GM21723 (cell line): ENCODE measurements around the gene RNGTT.

Experiments used
- ATAC-seq: cut with Tn5 transposase; IDR thresholded peaks from one replicate; pipeline ENCODE4 v1.9.1; 2021; ENCODE audit warnings: mild to moderate bottlenecking, moderate library complexity; ENCODE audit not compliant: unreplicated experiment

The RNGTT gene

DNA sequence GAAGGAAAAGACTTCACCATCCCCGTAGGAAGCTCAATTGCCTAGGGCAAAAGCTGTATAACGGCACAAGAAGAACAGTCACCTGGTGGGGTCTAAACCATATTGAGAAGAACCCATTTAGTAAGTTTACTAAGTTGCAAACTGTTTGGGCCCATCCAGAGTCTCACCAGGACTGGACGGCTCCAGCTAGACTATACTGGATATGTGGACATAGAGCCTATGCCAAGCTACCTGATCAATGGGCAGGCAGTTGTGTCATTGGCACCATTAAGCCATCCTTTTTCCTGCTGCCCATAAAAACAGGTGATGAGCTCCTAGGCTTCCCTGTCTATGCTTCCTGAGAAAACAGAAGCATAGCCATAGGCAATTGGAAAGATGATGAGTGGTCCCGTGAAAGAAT lies 293.9 kb downstream of the RNGTT start:
- ATAC-seq: no peak

GRCh38 chr6:88666901-88667300 lies 296.5 kb downstream of the RNGTT start:
- ATAC-seq: no peak

- no peak for ATAC-seq
Observed at GRCh38 chr6:88665131-88665530, 298.3 kb downstream of the RNGTT start.

GRCh38 chr6:88663801-88664200 lies 299.6 kb downstream of the RNGTT start:
- no peak for ATAC-seq

- no peak for ATAC-seq
Observed at GRCh38 chr6:88662653-88663174, 300.7 kb downstream of the RNGTT start.

DNA sequence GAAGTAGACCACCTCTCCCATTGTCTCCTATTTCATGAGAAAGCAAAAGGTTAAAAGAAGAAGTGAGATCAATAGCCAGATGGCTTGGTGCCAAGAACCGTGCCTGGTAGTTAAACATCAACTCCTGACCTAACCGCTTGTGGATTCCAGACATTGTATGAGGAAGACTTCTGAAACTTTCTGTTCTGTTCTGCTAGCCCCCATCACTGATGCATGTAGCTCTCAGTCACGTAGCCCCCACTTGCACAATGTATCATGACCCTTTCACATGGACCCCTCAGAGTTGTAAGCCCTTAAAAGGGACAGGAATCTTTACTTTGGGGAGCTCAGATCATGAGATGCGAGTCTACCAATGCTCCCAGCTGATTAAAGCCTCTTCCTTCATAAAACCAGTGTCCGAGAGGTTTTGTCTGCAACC lies 301.2 kb downstream of the RNGTT start:
- peak; percentile 62 for ATAC-seq

DNA sequence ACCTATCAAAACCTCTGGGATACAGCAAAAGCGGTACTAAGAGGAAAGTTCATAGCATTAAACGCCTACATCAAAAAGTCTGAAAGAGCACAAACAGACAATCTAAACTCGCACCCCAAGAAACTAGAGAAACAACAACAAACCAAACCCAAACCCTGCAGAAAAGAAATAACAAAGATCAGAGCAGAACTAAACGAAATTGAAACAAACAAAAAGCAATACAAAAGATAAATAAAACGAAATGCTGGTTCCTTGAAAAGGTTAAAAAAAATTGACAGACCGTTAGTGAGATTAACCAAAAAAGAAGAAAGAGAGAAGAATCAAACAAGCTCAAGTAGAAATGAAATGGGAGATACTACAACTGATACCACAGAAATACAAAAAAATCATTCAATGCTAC lies 302.3 kb downstream of the RNGTT start:
- no peak for ATAC-seq

DNA sequence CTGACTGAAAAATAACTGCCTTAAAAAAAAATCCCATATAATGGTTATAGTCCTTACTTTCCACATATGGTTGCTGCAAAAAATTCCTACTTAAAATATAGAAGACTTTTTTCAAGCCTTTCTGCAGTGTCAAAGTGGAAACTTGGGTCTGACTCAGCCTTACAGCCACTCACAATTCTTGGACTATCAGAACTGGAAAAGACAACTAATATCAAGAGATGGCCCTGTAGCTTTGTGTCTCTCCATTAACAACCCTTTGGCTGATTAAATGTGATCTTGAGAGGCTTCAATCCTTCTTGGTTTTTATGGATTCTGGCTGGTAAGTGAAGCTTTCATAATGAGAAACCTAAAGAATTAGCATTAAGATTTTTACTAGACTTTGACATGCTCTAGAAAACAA lies 307.8 kb downstream of the RNGTT start:
- ATAC-seq: no peak

DNA sequence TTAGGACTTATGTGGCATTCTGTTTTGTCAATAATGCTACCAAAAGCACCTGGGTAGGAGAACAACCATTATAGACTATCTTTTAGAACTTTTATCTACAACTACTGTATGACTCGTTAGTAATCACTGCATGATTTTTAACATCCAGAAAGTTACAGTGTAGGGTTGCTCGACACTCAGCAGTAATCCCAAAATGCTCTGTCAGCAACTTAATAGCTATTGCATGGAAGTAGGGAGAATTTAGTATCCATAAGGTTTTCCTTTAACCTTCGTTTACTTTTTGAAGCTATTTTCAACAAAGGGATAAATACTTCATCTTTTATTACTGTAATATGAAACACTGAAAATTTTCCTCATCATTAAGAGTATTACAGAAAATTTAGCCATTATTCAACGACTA lies 309.5 kb downstream of the RNGTT start:
- no peak for ATAC-seq

GRCh38 chr6:88651400-88651799 lies 312.0 kb downstream of the RNGTT start:
- ATAC-seq: no peak

- ATAC-seq: no peak
Observed at GRCh38 chr6:88650979-88651378, 312.4 kb downstream of the RNGTT start.

GRCh38 chr6:88650029-88650619 lies 313.3 kb downstream of the RNGTT start:
- peak; percentile 93 for ATAC-seq

- peak; percentile 98 for ATAC-seq
Observed at GRCh38 chr6:88641178-88641903, 322.1 kb downstream of the RNGTT start.

DNA sequence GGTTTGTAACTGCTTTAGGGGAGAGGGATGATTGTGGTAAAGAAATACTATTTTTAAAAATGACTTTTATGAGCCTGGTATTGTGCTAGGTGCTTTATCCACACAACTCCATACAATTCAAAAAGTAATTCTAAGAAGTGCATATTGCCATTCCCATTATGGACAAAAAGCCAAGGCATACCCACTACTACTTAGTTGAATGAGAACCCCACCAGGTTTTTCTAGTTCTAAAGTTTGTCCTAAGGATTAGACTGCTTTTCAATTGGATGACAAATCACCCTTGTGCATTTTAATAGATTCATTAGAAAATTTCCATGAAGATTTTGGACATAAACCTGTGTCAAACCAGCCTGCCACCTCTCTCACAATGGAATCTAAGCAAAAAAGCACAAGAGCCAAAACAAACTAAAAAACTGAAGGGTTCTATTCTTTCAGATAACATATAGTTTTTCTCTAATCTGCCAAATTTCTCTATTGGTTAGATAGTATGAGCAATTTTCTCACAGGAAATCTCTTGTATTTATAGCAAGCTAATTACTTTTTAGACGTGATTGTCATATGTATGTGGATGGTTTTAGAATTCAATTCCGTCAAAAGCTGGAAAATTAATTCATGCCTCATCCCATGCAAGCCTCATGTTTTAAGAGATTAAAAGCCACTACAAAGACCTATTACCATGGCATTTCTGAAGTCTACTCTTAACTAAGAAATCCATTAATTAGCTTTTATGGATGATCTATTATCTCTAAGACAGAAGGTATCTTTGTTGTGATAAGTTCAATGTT lies 325.5 kb downstream of the RNGTT start:
- ATAC-seq: no peak

GRCh38 chr6:88636871-88637270 lies 326.5 kb downstream of the RNGTT start:
- ATAC-seq: no peak

- ATAC-seq: no peak
Observed at GRCh38 chr6:88633782-88634181, 329.6 kb downstream of the RNGTT start.

GRCh38 chr6:88631830-88632229 lies 331.6 kb downstream of the RNGTT start:
- no peak for ATAC-seq

GRCh38 chr6:88629838-88630494 lies 333.5 kb downstream of the RNGTT start:
- no peak for ATAC-seq

DNA sequence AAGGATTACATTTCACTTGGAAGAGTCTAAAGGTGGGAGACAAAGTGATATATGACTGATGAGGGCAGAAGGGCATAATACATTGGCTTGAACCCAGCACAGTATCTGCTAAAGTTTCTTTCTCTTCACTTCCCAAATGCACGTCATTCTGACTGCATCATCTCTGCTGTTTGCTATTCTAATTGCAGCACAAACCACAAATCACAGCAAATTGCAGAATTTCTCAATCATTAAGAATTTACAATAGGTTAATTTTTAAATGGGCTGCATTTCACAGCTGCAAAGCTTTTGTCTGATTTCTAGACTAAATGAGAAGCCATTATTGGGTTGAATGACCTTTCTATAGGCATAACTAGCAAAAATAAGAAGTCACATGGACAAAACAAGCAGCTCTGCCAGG lies 337.0 kb downstream of the RNGTT start:
- ATAC-seq: no peak

- no peak for ATAC-seq
Observed at GRCh38 chr6:88623531-88623930, 339.9 kb downstream of the RNGTT start.

DNA sequence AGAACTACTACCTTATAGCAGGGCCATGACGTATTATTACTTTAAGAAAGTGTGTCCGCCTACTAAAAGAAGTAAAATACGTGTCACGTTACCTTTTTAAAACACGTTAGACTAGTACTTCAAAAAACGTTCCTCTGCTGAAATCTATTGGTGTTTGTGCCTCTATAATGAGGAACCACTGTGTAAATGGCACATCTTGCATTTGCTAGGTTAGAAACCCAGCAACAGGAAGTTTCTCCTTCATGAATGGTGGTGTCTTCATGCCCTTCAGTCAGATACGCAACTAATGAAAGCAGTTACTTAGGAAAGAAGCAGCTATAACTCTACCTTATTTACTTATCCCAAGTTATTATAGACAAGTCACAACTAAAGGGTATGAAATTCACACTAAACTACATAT lies 343.5 kb downstream of the RNGTT start:
- no peak for ATAC-seq
